NCI-H1048 (cell line): Measurements from ENCODE around the gene DDX49.
"Not testable (repeated sequence)": the region's sequence is repeated elsewhere in the genome, so short reads cannot be mapped to it uniquely, and the experiment has no call there.

ENCODE experiments used
- DNase-seq: peaks from one replicate; lab custom pipeline; 2025; lab: John Stamatoyannopoulos, UW

Gene DDX49

DNA sequence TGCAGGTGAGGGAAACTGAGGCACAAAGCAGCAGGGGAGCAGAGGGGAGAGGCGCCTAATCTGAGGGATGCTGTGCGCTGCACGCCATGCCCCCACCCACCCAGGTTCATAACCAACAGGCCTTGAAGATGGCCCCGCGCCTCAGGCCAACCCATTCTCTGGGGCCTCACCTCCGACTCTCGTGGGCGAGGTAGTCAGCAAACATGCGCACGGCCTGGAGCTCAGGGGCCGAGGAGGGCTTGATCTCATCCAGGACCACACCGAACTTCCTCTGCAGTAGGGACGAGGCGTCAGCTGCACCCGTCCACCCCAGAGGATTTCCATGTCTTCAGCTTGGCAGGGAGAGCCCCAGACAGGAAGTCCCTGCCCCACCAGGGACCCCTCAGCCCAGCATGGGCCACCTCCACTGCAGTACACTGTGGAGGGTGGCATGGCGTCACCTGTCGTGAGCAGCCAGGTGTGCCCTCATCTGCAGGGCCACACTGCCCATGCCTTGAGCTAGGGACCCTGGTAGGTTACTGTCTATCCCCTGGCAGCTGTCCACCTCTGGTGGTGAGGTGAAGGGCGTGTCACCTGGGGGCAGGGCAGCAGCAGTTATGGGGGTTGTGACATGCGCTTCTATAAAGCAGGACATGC lies 8.6 kb upstream of the DDX49 start:
- no peak for DNase-seq

- no peak for DNase-seq
Measured at GRCh38 chr19:18912933-18913332, 6.6 kb upstream of the DDX49 start.

GRCh38 chr19:18913466-18913865 lies 6.0 kb upstream of the DDX49 start:
- no peak for DNase-seq

DNA sequence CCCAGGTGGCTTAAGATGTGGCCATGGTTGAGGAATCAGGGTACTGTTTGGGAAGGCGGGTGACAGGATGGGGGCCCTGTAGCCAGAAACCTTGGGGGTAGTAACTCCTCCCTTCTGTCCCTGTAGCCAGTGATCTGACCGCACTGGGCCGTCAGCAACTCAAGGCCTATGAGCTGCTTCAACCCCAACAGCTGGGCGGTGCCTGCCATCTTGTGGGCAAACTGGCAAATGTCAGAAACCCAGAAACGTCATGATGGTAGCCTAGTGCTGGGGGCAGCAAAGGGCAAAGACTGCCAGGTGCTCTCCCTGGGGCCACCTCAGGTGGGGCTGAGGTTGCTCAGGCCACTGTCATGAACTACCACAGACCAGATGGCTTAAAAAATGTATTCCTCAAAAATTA lies 3.9 kb upstream of the DDX49 start:
- no peak for DNase-seq

DNA sequence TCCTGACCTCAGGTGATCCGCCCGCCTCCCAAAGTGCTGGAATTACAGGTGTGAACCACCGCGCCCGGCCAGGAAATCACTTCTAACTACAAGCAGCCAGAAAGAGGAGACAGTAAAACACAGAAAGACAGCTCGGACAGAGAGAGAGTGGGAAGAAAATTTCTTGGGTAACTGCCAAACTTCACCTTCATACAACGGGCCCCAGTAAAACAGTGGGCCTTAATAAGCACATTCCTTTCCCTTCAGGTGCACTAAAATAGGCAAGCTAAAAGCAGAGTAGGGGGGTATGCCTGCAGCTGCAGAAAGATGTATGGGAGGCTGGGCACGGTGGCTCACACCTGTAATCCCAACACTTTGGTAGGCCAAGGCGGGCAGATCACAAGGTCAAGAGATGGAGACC lies 1.9 kb upstream of the DDX49 start:
- not testable (repeated sequence) for DNase-seq

GRCh38 chr19:18919900-18920214 lies 342 bp downstream of the DDX49 start:
- DNase-seq = no peak

DNA sequence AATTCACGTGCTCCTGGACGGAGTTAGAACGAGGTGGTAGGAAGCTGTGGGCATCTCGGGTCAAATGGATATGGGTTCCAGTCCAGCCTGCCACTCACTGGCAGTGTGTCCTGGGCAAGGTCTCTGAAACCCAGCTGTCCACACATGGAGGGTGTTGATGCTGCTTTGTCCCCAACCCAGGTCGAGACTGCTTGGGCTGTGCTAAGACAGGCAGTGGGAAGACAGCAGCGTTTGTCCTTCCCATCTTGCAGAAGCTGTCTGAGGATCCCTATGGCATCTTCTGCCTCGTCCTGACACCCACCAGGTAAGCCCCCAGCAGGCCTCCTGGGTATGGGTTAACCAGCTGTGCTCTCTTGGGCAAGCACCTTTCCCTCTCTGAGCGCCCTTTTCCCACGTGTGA lies 885 bp downstream of the DDX49 start:
- no peak for DNase-seq

- DNase-seq = no peak
Measured at GRCh38 chr19:18921593-18921992, 2.1 kb downstream of the DDX49 start.

DNA sequence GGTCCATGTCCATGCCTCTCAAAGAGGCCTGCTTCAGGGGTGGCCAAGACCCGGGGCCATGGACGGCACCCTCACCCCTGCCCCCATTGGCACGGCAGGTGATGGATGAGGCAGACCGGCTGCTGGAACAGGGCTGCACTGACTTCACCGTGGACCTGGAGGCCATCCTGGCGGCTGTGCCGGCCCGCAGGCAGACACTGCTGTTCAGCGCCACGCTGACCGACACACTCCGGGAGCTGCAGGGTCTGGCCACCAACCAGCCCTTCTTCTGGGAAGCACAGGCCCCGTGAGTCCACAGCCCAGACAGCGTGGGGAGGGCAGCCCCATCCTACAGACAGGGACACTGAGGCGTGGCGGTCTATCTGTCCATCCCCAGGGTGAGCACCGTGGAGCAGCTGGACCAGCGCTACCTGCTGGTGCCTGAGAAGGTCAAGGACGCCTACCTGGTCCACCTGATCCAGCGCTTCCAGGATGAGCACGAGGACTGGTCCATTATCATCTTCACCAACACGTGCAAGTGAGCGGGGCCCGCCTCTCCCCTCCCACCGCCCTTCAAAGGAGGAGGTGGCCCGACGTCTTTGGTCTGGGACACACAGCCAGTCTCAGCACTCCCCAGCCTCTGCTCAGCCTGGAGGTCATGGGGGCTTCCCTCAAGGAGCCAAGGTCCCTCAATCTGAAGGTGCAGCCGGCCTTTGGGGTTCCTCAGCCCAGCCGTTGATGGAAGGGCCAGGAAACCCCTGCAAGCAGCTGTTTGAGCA lies 2.9 kb downstream of the DDX49 start:
- DNase-seq = no peak

- no peak for DNase-seq
Measured at GRCh38 chr19:18924684-18925213, 5.2 kb downstream of the DDX49 start.

DNA sequence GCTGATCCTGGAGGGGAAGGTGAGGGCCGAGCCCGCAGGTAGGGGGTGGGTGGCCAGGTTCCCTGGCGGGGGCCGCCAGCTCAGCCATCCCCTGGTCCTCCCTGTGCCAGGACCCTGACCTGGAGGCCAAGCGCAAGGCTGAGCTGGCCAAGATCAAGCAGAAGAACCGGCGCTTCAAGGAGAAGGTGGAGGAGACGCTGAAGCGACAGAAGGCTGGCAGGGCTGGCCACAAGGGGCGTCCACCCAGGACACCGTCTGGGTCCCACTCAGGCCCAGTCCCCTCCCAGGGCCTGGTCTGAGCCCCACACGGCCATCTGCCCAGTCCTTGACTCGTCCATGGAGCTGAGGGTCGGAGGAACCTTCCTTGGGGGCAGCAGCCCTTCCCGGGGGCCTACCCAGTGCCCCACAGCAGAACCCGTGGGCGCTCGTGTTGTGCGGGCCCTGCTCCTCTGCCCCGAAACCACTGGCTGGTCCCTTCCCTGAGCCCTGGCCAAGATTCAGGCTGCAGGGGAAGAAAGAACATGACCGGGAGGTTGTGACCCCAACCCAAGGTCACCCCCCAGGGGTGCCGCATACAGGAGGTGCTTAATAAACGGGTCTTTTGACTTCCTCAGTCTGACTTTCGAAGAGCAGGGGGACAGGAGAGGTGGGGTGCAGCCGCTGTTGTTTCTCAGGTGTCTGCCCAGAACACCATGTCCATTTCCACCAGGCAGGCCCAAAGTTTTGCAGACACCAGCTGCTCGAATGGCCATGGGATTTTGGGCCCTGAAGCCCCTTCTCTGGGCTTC lies 8.7 kb downstream of the DDX49 start:
- no peak for DNase-seq

- no peak for DNase-seq
Measured at GRCh38 chr19:18929311-18929710, 9.8 kb downstream of the DDX49 start.

- DNase-seq = no peak
Measured at GRCh38 chr19:18931316-18932162, 12.0 kb downstream of the DDX49 start.

DNA sequence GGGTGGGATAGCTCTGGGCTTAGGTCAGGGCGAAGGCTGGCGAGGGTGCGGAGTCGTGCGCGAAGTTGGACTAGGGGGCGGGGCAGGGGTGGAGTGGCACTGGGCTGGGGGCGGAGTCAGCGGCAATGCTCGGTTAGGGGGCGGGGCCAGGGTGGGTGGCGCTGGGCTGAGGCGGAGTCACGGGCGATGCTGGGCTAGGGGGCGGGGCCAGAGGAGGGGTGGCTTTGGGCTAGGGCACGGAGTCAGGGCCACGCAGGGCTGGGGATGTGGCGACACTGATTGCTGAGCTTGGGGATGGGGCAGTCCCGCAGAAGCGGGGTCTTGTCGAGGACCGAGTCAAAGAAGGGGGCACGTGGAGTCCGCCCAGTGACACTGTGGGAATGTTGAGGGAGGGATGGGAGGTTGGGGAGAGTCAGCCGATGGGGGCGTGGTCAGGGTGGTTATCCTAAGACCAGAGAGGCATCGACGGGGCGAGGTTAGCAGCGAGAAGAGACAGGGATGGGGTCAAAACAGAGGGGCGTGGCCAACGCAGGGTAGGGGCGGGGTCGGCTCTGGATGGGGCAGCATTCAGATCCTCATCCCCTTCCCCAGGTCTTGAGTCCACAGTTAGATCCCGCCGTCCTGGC lies 12.8 kb downstream of the DDX49 start:
- peak; percentile 65 for DNase-seq

DNA sequence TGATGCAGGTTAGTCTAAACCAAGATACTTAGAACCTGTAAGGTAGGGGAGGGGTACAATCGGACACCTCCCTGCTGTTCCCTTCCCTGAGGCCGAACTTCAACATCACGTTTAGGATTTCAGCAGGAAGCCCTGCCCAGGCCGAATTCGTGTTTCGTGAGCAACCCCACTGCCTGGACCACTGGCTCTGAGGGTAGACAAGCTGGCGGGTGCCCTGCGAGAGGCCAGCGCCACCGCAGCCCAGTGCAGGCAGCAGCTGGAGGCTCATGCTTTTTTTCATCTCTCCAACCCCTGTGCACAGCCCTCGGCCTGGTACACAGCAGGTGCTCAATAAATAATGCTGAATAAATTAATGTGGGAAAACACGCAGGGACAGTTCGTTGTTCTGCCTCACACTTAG lies 13.8 kb downstream of the DDX49 start:
- no peak for DNase-seq

- DNase-seq = no peak
Measured at GRCh38 chr19:18939163-18939562, 19.6 kb downstream of the DDX49 start.

GRCh38 chr19:18939922-18940768 lies 20.6 kb downstream of the DDX49 start:
- DNase-seq = no peak

- DNase-seq = peak; percentile 34
Measured at GRCh38 chr19:18940769-18941627, 21.5 kb downstream of the DDX49 start, which contains the start of gene HOMER3. HOMER3 (minus strand) TSS chr19:18941217; CDS start chr19:18938982, 2,235 bp downstream.

GRCh38 chr19:18941628-18942354 lies 22.3 kb downstream of the DDX49 start:
- no peak for DNase-seq
